GM12872 (cell line): ENCODE results near the gene PLEKHF1.

ENCODE experiments used
- TF ChIP-seq, protein P1 (sequence below): IDR thresholded peaks from 3 replicates; pipeline ENCODE4 v1.5.1; 2011; ENCODE audit warnings: low read depth, mild to moderate bottlenecking, low read length, moderate library complexity; ENCODE audit not compliant: insufficient read depth

PLEKHF1 gene

DNA sequence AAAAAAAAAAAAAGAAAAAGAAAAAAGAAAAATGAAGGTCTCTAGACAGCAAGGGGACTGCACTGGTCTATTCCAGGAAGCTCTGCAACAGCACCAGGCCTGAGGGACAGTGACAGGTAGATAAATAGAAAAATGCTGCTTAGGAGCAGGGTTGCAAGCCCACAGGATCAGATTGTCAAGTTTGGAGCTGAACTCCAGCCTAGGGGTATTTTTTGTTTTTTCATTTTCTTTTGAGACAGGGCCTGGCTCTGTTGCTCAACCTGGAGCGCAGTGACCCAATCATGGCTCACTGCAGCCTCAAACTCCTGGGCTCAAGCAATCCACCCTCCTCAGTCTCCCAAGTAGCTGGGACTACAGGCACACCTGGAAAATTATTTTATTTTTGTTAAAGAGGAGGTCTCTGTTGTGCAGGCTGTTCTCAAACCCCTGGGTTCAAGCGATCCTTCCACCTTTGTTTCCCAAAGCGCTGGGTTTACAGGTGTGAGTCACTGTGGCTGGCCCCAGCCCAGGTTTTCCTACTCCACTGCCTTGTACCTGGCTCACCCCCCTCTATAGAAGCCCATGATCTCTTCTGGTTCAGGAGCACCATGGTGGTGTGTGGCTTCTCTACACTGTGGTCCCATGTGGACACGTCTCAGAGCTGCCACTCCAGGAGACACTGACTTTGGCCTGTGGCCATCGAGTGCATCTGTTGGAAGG is 35.3 kb upstream of the PLEKHF1 start:
- TF ChIP-seq, protein P1, sequence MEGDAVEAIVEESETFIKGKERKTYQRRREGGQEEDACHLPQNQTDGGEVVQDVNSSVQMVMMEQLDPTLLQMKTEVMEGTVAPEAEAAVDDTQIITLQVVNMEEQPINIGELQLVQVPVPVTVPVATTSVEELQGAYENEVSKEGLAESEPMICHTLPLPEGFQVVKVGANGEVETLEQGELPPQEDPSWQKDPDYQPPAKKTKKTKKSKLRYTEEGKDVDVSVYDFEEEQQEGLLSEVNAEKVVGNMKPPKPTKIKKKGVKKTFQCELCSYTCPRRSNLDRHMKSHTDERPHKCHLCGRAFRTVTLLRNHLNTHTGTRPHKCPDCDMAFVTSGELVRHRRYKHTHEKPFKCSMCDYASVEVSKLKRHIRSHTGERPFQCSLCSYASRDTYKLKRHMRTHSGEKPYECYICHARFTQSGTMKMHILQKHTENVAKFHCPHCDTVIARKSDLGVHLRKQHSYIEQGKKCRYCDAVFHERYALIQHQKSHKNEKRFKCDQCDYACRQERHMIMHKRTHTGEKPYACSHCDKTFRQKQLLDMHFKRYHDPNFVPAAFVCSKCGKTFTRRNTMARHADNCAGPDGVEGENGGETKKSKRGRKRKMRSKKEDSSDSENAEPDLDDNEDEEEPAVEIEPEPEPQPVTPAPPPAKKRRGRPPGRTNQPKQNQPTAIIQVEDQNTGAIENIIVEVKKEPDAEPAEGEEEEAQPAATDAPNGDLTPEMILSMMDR = no peak

DNA sequence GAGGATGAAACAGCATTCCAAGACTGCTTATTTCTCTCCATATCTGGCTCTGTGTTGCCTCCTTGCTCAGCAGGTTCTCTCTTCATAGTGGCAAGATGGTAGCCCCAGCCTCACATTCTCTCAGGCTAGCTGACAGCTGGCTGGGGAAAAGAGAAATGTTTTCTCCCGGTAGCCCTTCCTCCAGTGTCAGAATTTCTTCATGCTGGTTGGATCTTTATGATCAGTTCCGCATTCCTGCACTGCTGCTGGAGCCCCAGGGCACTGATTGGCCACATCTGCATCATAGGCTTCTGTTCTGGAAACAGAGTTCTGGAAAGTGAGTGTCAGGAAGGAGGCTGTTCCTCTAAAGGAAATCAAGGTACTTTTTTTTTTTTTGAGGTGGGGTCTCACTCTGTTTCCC is 34.6 kb upstream of the PLEKHF1 start:
- TF ChIP-seq, protein P1 = no peak

DNA sequence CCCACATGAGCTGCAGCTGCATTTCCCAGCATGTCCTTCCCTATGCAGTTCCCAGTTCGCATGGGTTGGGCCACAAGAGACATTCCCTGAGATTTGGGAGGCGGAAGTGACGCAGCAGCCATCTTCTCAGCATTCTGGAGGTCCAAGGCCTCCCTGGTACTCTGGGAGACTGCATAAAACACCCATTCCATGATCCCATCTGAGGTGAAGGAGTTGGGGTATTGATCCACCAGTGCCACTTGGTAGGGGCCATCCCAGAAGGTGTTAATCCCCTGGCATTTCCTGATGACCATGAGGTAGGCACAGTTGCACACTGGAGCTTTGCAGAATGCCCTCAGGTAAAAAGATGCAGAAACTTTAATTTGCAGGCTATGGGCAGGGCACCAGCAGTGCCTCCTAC is 33.8 kb upstream of the PLEKHF1 start:
- TF ChIP-seq, protein P1 = no peak

DNA sequence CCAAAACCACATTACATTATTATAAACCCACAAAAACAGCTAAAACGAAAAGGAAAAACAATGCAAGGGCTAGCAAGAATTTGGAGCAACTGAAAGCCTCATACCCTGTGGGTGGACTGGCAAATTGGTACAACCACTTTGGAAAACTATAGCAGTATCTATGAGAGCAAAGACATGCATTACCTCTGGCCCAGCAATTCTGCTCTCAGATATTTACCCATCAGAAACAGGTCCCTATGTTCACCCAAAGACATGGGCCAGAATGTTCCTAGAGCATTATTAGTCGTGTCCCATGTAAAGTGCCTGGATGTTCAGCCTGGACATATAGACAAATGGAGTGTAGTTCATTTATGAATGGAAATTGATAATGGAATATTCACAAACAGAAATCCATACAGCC is 31.3 kb upstream of the PLEKHF1 start:
- TF ChIP-seq, protein P1 = no peak

DNA sequence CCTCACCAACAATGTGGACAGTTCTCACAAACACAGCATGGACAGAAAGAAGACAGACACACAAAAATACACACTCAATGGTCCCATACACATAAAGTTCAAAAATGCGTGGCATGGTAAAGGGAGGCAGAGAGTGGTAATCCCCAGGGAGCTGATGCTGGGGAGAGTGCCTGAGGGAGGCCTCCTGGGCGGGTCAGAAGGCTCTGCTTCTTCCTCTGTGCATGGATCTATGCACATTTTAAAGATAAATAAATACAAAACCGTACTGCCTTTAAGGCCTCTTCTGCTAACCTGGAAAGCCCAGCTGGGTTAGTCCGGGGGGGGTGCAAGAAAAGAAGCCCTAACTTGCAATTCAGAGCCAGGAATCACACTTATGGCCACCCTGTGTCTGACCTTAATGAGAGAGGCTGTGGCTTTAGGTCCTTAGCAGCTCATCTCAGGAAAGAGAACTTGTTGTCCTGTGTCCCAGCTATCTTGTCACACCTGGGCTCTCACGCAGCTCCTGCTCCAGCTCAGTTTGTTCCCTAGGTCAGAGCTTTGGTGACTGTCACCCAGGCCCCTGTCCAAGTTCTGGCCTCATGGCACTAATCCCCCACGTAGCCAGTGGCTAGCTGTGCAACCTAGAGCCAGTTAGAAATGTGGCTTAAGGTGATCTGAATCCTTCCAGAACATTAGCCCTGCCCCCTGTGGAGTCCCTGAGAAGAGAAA is 30.7 kb upstream of the PLEKHF1 start:
- TF ChIP-seq, protein P1 = no peak

DNA sequence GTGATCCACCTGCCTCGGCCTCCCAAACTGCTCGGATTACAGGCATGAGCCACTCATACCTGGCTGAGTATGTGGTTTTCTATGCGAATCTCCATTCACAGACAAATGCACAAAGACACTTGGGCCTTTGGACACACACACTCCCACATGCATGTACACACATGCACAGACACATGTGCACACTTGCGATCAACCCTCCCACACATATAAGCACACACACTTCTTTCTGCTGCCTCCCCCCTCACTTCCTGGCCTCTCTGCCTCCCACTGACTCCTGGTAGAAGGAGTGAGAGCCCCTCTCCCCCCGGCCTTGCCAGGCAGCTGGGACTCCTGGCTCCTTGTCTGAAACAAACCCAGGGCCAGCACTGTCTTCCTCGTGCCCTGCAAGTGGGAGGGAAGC is 29.3 kb upstream of the PLEKHF1 start:
- TF ChIP-seq, protein P1 = no peak

DNA sequence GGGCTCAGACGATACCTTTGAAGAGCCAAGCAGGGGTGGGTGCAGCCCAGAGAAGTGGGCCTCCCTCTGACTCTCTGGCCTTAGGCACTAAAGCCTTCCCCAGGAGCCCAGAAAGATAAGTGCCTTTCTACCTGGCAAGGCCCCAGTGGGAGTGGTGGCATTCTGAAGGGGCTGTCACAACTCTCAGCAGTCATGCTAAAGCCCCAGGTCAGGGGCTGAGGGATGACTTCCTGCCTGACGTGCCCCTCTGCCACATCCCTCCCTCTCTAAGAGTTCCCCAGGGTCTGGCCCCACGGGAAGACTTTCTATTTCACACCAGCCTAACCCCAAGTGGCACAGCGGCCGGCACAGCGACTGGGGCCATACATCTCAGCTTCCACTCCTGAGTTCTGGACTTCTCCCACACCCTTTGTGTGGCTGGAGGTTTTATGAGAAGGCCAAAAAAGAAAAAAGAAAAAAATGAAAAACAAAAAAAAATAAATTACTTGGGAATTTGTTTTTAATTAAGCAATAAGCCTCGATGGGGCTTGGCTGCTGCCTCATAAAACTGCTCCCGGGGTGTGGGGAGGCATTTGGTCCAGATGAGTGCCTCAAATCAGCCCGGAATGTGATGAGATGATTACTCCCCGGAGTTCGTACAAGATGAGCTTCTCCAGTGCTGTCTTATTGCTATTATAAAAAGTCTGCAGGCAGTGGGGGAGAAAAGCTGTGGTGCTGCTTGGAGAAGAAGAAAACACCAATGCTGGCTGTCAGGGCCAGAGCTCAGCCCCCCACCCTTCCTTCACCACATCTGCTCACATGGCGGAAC is 28.5 kb upstream of the PLEKHF1 start:
- TF ChIP-seq, protein P1 = no peak
